HEK293 (cell line): ENCODE data around the gene SLC30A7.

ENCODE experiments used
- CTCF ChIA-PET: fragments of 350-600 bp; formaldehyde crosslinking; extraction: SDS; loops from one replicate; lab custom pipeline; 2021; ENCODE audit warnings: antibody characterized with exemption; lab: Yijun Ruan, JAX
- POLR2A ChIA-PET: fragments of 300-600 bp; formaldehyde crosslinking; extraction: SDS; loops from one replicate; lab custom pipeline; 2020; ENCODE audit warnings: antibody characterized with exemption, inconsistent platforms; lab: Yijun Ruan, JAX
- H3K27ac ChIP-seq: fragments of 200-500 bp; sonication (Bioruptor generic); 2 replicates; pipeline ENCODE4 v1.5.1; 2014; ENCODE audit warnings: low read depth, low read length, control low read depth, inconsistent platforms; ENCODE audit errors: extremely low read depth
- H3K36me3 ChIP-seq, 2 experiments: fragments of 200-500 bp in 1 of 2; sonication (Bioruptor generic) in 1 of 2; 1 replicate in 1 of 2; 2 replicates in 1 of 2; pipeline ENCODE4 v1.5.1; 2014 to 2017; ENCODE audit warnings: inconsistent platforms in 2 of 2, low read length in 2 of 2; ENCODE audit not compliant: control insufficient read depth in 2 of 2, insufficient read depth in 1 of 2
- H3K4me1 ChIP-seq: fragments of 200-500 bp; sonication (Bioruptor generic); 2 replicates; pipeline ENCODE4 v1.5.1; 2014; ENCODE audit warnings: mild to moderate bottlenecking, low read length, inconsistent platforms; ENCODE audit not compliant: control insufficient read depth, insufficient read depth
- H3K4me3 ChIP-seq: 2 replicates; pipeline ENCODE4 v1.5.1; 2011; ENCODE audit warnings: low read depth, mild to moderate bottlenecking, control low read depth, low read length, moderate library complexity
- H3K9me3 ChIP-seq: fragments of 200-500 bp; sonication (Bioruptor generic); 2 replicates; pipeline ENCODE4 v1.5.1; 2014; ENCODE audit warnings: low read depth, low read length, inconsistent platforms; ENCODE audit not compliant: control insufficient read depth, insufficient read depth
- ATF2 ChIP-seq: fragments of 450-650 bp; formaldehyde crosslinking; IDR thresholded peaks from 2 replicates; pipeline ENCODE4 v1.5.1; 2016; ENCODE audit warnings: missing biosample characterization, missing genetic modification characterization, low read depth
- GLI2 ChIP-seq: fragments of 450-650 bp; formaldehyde crosslinking; IDR thresholded peaks from 2 replicates; pipeline ENCODE4; 2017; ENCODE audit warnings: missing biosample characterization, missing genetic modification characterization, low read depth, borderline replicate concordance
- MEIS1 ChIP-seq: sonication (generic); formaldehyde crosslinking; IDR thresholded peaks from 2 replicates; pipeline ENCODE4 v1.8.1; 2022; ENCODE audit warnings: missing genetic modification reagents, mild to moderate bottlenecking, borderline replicate concordance
- MZF1 ChIP-seq: fragments of 450-650 bp; formaldehyde crosslinking; IDR thresholded peaks from 2 replicates; pipeline ENCODE4 v1.5.1; 2017; ENCODE audit warnings: missing biosample characterization, missing genetic modification characterization, borderline replicate concordance
- PBX3 ChIP-seq: sonication (generic); formaldehyde crosslinking; IDR thresholded peaks from 2 replicates; pipeline ENCODE4 v1.8.1; 2022; ENCODE audit warnings: mild to moderate bottlenecking, moderate library complexity, missing genetic modification reagents
- PRDM6 ChIP-seq: fragments of 450-650 bp; formaldehyde crosslinking; IDR thresholded peaks from 2 replicates; pipeline ENCODE4 v1.5.1; 2017; ENCODE audit warnings: missing biosample characterization, missing genetic modification characterization
- REPIN1 ChIP-seq: fragments of 450-650 bp; formaldehyde crosslinking; IDR thresholded peaks from 2 replicates; pipeline ENCODE4 v1.5.1; 2017; ENCODE audit warnings: missing biosample characterization, missing genetic modification characterization, low read depth
- SP3 ChIP-seq: fragments of 450-650 bp; formaldehyde crosslinking; IDR thresholded peaks from 2 replicates; pipeline ENCODE4 v1.5.1; 2016; ENCODE audit warnings: missing biosample characterization, missing genetic modification characterization
- TRIM28 ChIP-seq: IDR thresholded peaks from 2 replicates; pipeline ENCODE4 v1.6.1; 2011; ENCODE audit warnings: low read length, control low read depth, borderline replicate concordance
- YY2 ChIP-seq: fragments of 450-650 bp; formaldehyde crosslinking; IDR thresholded peaks from 2 replicates; pipeline ENCODE4 v1.5.1; 2016; ENCODE audit warnings: missing biosample characterization, missing genetic modification characterization
- ZBTB6 ChIP-seq: fragments of 450-650 bp; formaldehyde crosslinking; IDR thresholded peaks from 2 replicates; pipeline ENCODE4 v1.5.1; 2017; ENCODE audit warnings: missing biosample characterization, missing genetic modification characterization
- ZNF140 ChIP-seq: fragments of 450-650 bp; formaldehyde crosslinking; IDR thresholded peaks from 2 replicates; pipeline ENCODE4 v1.5.1; 2016; ENCODE audit warnings: missing biosample characterization, missing genetic modification characterization
- ZNF157 ChIP-seq: fragments of 450-650 bp; formaldehyde crosslinking; IDR thresholded peaks from 2 replicates; pipeline ENCODE4 v1.5.1; 2016; ENCODE audit warnings: missing biosample characterization, missing genetic modification characterization
- ZNF211 ChIP-seq: fragments of 450-650 bp; formaldehyde crosslinking; IDR thresholded peaks from 2 replicates; pipeline ENCODE4 v1.5.1; 2016; ENCODE audit warnings: low read depth, missing biosample characterization, missing genetic modification characterization
- ZNF239 ChIP-seq: fragments of 450-650 bp; formaldehyde crosslinking; IDR thresholded peaks from 2 replicates; pipeline ENCODE4 v1.5.1; 2016; ENCODE audit warnings: missing biosample characterization, missing genetic modification characterization
- ZNF248 ChIP-seq: fragments of 450-650 bp; formaldehyde crosslinking; IDR thresholded peaks from 2 replicates; pipeline ENCODE4 v1.5.1; 2017; ENCODE audit warnings: missing biosample characterization, missing genetic modification characterization
- ZNF266 ChIP-seq: fragments of 450-650 bp; formaldehyde crosslinking; IDR thresholded peaks from 2 replicates; pipeline ENCODE4 v1.5.1; 2016; ENCODE audit warnings: missing biosample characterization, missing genetic modification characterization, low read depth
- ZNF302 ChIP-seq: fragments of 450-650 bp; formaldehyde crosslinking; IDR thresholded peaks from 2 replicates; pipeline ENCODE4 v1.5.1; 2016; ENCODE audit warnings: missing biosample characterization, missing genetic modification characterization, low read depth
- ZNF350 ChIP-seq: fragments of 450-650 bp; formaldehyde crosslinking; IDR thresholded peaks from 2 replicates; pipeline ENCODE4 v1.5.0; 2017; ENCODE audit warnings: missing biosample characterization, mild to moderate bottlenecking, missing genetic modification characterization
- ZNF366 ChIP-seq: fragments of 450-650 bp; formaldehyde crosslinking; conservative IDR thresholded peaks from 2 replicates; pipeline ENCODE4 v1.5.1; 2016; ENCODE audit warnings: missing biosample characterization, missing genetic modification characterization
- ZNF433 ChIP-seq: fragments of 450-650 bp; formaldehyde crosslinking; IDR thresholded peaks from 2 replicates; pipeline ENCODE4 v1.5.1; 2016; ENCODE audit warnings: missing biosample characterization, missing genetic modification characterization, low read depth
- ZNF473 ChIP-seq: fragments of 450-650 bp; formaldehyde crosslinking; IDR thresholded peaks from 2 replicates; pipeline ENCODE4 v1.5.1; 2017; ENCODE audit warnings: missing biosample characterization, missing genetic modification characterization
- ZNF521 ChIP-seq: fragments of 450-650 bp; formaldehyde crosslinking; IDR thresholded peaks from 2 replicates; pipeline ENCODE4 v1.5.1; 2017; ENCODE audit warnings: missing biosample characterization, mild to moderate bottlenecking, missing genetic modification characterization
- ZNF645 ChIP-seq: fragments of 450-650 bp; formaldehyde crosslinking; IDR thresholded peaks from 2 replicates; pipeline ENCODE4; 2016; ENCODE audit warnings: missing biosample characterization, missing genetic modification characterization
- ZNF664 ChIP-seq: fragments of 450-650 bp; formaldehyde crosslinking; IDR thresholded peaks from 2 replicates; pipeline ENCODE4 v1.5.1; 2016; ENCODE audit warnings: missing biosample characterization, missing genetic modification characterization
- ZNF677 ChIP-seq: fragments of 450-650 bp; IDR thresholded peaks from 2 replicates; pipeline ENCODE4 v1.5.0; 2018; ENCODE audit warnings: missing biosample characterization, mild to moderate bottlenecking, missing genetic modification characterization, moderate library complexity
- ZNF768 ChIP-seq: fragments of 450-650 bp; formaldehyde crosslinking; IDR thresholded peaks from 2 replicates; pipeline ENCODE4 v1.5.1; 2018; ENCODE audit warnings: missing biosample characterization, mild to moderate bottlenecking, missing genetic modification characterization
- ZNF777 ChIP-seq: fragments of 450-650 bp; formaldehyde crosslinking; IDR thresholded peaks from 2 replicates; pipeline ENCODE4 v1.5.1; 2017; ENCODE audit warnings: missing biosample characterization, missing genetic modification characterization, borderline replicate concordance

The SLC30A7 gene

GRCh38 chr1:100928128-100928527 is 32.2 kb downstream of the SLC30A7 start (continued):
- no peak for TF ChIP-seq ZNF768
- TF ChIP-seq ZNF211: no peak
- no peak for TF ChIP-seq ZNF645 (tag by site-specific recombination)
- no peak for TF ChIP-seq ZNF777 (tag by site-specific recombination)
- TF ChIP-seq ZNF473: no peak
- TF ChIP-seq MEIS1: no peak
- no peak for TF ChIP-seq ZNF248 (tag by site-specific recombination)
- no peak for TF ChIP-seq MZF1 (tag by site-specific recombination)
- no peak for TF ChIP-seq SP3 (tag by site-specific recombination)

GRCh38 chr1:100930494-100930893 is 34.6 kb downstream of the SLC30A7 start:
- Histone ChIP-seq H3K27ac (no peak overlapping the region), H3K4me3 (no peak overlapping the region), H3K36me3 (peaks cover 0 to 30% of the 10 kb centered on the region in 2 experiments; a peak in 2 of 3 replicates), H3K4me1 (no peaks in the 10 kb centered on the region), H3K9me3 (no peaks in the 10 kb centered on the region)
- ChIA-PET POLR2A (no interaction called here), CTCF (interaction anchor here (0.6 to 1.3 kb wide), 2 partner anchors 8 to 379 kb away, joined by 3 read pairs; no protein-coding TSS in a partner anchor)
- TF ChIP-seq ZNF140 (tag by site-specific recombination): no peak
- no peak for TF ChIP-seq ZNF677 (tag by site-specific recombination)
- TF ChIP-seq ZNF433 (tag by site-specific recombination): no peak
- TF ChIP-seq ATF2 (tag by site-specific recombination): no peak
- no peak for TF ChIP-seq PRDM6 (tag by site-specific recombination)
- TF ChIP-seq ZNF157 (tag by site-specific recombination): no peak
- TF ChIP-seq REPIN1 (tag by site-specific recombination): no peak
- TF ChIP-seq ZNF521 (tag by site-specific recombination): no peak
- TF ChIP-seq ZNF350 (tag by site-specific recombination): no peak
- TF ChIP-seq ZNF366 (tag by site-specific recombination): no peak
- no peak for TF ChIP-seq TRIM28
- TF ChIP-seq ZNF302 (tag by site-specific recombination): no peak
- no peak for TF ChIP-seq GLI2 (tag by site-specific recombination)
- TF ChIP-seq PBX3 (CRISPR knock-in tag): no peak
- TF ChIP-seq ZNF239 (tag by site-specific recombination): no peak
- TF ChIP-seq ZNF664 (tag by site-specific recombination): no peak
- TF ChIP-seq ZBTB6 (tag by site-specific recombination): no peak
- no peak for TF ChIP-seq YY2 (tag by site-specific recombination)
- TF ChIP-seq ZNF266 (tag by site-specific recombination): no peak
